ENCODE measurements around the gene BBS10. TPM values are rescaled to one million over a fixed set of nuclear protein-coding genes. Genes with fewer than 3 reads are reported as not detected.

BBS10 gene
- total and polyA plus RNA-seq, 8 donors, result 10.9 to 33.3 (median 27.9) TPM

GRCh38 chr12:76310110-76310509, 38.1 kb downstream of the BBS10 start:
- Histone ChIP-seq H3K4me1 (no peaks in the 10 kb centered on the region), H3K27me3 (peaks cover 0 to 8% of the 10 kb centered on the region in 2 donors), H3K4me3 (no peak overlapping the region), H3K27ac (no peak overlapping the region), H3K36me3 (no peaks in the 10 kb centered on the region), H3K9me3 (no peaks in the 10 kb centered on the region)
- DNase-seq (no peak), ATAC-seq (peak; percentile 67)
- intact Hi-C loops (cut with DNase I), result no loop called here
- no peak for TF ChIP-seq CTCF (IDR thresholded peaks at IDR 0.05)

GRCh38 chr12:76308866-76309265, 39.3 kb downstream of the BBS10 start:
- no peak overlapping the region for H3K4me3 ChIP-seq
- no peaks in the 10 kb centered on the region for H3K4me1 ChIP-seq
- DNase-seq, result no peak
- H3K27me3 ChIP-seq, result peaks cover 0 to 8% of the 10 kb centered on the region in 2 donors
- ATAC-seq, result no peak
- no peaks in the 10 kb centered on the region for H3K9me3 ChIP-seq
- no peaks in the 10 kb centered on the region for H3K36me3 ChIP-seq
- no peak for TF ChIP-seq CTCF (IDR thresholded peaks at IDR 0.05)
- H3K27ac ChIP-seq, result no peak overlapping the region
- intact Hi-C loops (cut with DNase I), result no loop called here

GRCh38 chr12:76307083-76307482, 41.1 kb downstream of the BBS10 start:
- H3K9me3 ChIP-seq, result no peaks in the 10 kb centered on the region
- intact Hi-C loops (cut with DNase I), result no loop called here
- H3K36me3 ChIP-seq, result no peaks in the 10 kb centered on the region
- DNase-seq, result no peak
- H3K27me3 ChIP-seq, result peaks cover 0 to 4% of the 10 kb centered on the region in 2 donors
- no peak for ATAC-seq
- no peak for TF ChIP-seq CTCF (IDR thresholded peaks at IDR 0.05)
- no peak overlapping the region for H3K27ac ChIP-seq
- no peak overlapping the region for H3K4me3 ChIP-seq
- no peaks in the 10 kb centered on the region for H3K4me1 ChIP-seq

- Histone ChIP-seq H3K4me1 (no peaks in the 10 kb centered on the region), H3K27me3 (no peaks in the 10 kb centered on the region), H3K27ac (no peak overlapping the region), H3K9me3 (no peaks in the 10 kb centered on the region), H3K36me3 (no peaks in the 10 kb centered on the region), H3K4me3 (no peak overlapping the region)
- ATAC-seq (no peak), DNase-seq (no peak)
- intact Hi-C loops (cut with DNase I), result no loop called here
- TF ChIP-seq CTCF (IDR thresholded peaks at IDR 0.05), result no peak
Observed at GRCh38 chr12:76303989-76304460, 44.2 kb downstream of the BBS10 start.

DNA sequence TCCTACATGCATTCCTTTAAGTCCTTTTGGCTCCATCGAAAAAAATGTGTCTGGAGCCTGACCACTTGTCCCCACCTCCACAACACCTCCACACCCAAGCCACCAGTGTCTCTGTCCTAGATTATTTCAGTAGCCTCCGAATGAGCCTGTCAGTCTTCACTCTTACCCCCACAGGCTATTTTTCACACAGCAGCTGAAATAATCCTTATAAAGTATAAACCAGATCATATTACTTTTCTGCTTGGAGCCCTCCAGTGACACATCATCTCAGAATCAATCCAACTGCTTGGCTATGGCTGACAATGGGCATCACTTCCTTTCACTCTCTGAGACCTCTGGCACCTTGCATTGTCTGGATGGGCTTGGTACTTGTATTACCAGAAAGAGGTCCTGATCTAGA, 44.9 kb downstream of the BBS10 start:
- no peaks in the 10 kb centered on the region for H3K4me1 ChIP-seq
- intact Hi-C loops (cut with DNase I), result no loop called here
- no peak for DNase-seq
- no peak overlapping the region for H3K4me3 ChIP-seq
- H3K27ac ChIP-seq, result no peak overlapping the region
- TF ChIP-seq CTCF (IDR thresholded peaks at IDR 0.05), result no peak
- H3K9me3 ChIP-seq, result no peaks in the 10 kb centered on the region
- H3K36me3 ChIP-seq, result no peaks in the 10 kb centered on the region
- no peaks in the 10 kb centered on the region for H3K27me3 ChIP-seq
- no peak for ATAC-seq

Data from left lung (tissue), 10 donors.